ENCODE results near the gene RINL.

RINL gene, protein sequence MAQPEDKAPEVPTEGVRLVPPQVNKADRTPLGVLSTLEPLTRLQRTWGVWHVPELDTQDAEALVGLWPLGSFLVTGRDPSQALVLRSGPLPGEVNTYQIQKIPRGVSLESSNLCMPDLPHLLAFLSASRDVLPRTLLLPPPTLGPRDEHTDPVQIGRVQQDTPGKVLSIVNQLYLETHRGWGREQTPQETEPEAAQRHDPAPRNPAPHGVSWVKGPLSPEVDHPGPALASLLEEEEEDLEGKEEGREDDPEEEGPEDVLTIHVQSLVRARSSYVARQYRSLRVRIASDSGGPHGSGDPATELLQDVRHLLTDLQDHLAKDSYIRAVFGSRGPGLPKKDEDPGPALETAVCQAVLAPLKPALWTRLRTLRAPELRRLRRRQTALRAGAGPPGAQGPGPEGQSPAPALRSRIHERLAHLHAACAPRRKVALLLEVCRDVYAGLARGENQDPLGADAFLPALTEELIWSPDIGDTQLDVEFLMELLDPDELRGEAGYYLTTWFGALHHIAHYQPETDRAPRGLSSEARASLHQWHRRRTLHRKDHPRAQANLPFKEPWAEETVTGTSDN

DNA sequence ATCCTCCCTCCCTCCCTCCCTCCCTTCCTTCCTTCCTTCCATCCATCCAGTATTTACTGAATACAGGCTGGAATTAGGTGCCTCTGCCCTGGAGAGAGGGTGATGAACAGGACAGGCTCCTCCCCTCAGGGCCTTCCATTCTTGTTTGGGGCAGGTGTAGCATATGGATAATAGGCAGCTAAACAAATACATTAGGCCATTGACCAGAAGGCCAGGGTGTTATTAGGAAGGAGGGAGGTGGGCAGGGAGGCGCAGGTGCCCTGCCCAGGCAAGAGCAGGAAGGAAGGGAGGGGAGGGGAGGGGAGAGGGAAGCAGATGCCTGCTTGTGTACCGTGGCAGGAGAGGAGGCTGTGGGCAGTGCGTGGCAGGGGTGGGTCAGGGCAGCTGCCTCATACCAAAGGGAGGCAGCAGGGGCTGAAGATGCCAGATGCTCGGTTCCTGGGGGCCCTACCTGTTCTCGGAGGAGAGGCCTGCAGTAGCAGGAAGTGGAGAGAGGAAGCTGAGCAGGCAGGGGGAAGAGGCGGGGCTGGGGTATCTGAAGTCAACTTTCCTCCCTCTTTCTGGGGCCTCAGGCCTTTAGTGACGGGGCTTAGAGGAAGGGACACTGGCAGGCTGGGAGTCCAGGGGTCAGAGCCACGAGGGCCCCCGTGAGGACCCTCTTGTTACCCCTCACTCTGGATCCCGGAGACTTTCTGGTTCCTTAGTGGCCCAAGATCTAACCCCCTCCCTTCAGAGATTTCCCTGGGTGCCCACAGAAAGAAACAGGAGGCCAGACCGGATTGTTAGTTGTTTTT, at the start of gene RINL:
Gene RINL, minus strand, starts transcription at position 495 of the 794 bp plus-strand sequence. CDS start 1,533 bp downstream, outside the sequence.
- peak; percentile 29 for DNase-seq (ENCODE audit: low spot score)

DNA sequence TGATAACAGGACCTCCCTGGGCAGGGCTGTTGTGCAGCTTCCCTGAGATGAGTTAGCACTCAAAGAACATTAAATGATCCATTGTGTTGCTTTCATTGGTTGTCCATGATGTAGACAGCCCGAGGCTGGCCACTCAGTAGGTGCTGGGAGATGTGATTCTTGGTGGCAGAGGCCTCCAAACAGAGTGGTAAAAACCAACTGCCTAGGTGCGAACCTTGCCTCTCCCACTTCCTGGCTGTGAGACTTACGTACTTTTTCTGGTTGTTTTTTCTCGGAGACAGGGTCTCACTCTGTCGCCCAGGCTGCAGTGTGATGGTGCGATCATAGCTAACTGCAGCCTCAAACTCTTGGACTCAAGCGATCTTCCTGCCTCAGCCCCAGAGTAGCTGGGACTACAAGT, 46.3 kb upstream of the RINL start:
- DNase-seq (ENCODE audit: low spot score) = no peak

DNA sequence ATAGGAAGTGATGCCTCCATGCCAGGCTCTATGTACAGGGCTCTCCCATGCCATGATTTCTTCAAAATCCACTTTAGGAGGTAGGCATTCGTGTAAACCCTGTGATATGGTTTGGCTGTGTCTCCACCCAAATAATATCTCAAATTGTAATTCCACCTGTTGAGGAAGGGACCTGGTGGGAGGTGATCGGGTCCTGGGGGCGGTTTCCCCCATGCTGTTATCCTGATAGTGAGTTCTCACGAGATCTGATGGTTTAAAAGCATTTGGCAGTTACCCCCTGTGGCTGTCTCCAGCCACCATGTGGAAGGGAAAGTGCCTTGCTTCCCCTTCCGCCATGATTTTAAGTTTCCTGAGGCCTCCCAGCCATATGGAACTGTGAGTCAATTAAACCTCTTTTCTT, 44.4 kb upstream of the RINL start:
- DNase-seq (ENCODE audit: low spot score) = no peak

DNA sequence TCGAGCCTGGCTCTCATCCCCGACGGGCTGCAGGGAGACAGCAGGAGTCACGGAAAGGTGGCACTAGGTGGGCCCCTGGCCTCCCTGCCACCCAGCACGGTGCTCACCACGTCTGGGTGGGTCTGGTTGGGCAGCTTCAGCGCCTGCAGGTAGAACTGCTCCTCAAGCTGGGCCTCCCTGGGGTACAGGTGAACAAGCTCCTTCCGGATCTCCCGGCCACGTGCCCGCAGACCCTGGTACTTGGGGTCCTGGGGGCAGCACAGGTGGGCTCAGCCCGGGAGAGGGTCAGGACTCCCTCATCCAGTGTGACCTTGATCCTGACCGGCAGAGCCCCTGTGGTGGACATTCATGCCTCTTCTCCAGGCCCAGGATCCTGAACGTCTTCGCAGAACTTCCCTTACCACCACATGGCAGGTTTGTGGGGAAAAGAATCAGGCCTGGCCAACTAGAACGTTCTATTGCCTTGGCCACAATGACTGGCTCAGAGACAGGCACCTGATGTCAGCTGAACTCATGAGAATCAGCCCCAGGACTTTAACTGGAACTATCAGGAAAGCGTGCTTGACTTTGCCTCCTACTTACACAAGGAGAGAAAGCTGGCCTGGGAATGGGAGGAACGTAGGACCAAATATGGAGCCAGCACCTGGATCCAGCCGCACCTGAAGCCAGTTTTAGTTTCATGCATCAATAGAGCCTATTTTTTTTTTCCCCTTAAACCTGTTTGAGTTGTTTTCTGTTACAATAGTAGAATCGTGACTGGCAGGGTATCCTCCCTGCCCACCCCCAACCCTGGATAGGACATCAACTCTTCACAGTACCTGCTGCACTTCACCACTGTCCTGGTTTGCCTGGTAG, 43.6 kb upstream of the RINL start:
- DNase-seq (ENCODE audit: low spot score) = no peak

DNA sequence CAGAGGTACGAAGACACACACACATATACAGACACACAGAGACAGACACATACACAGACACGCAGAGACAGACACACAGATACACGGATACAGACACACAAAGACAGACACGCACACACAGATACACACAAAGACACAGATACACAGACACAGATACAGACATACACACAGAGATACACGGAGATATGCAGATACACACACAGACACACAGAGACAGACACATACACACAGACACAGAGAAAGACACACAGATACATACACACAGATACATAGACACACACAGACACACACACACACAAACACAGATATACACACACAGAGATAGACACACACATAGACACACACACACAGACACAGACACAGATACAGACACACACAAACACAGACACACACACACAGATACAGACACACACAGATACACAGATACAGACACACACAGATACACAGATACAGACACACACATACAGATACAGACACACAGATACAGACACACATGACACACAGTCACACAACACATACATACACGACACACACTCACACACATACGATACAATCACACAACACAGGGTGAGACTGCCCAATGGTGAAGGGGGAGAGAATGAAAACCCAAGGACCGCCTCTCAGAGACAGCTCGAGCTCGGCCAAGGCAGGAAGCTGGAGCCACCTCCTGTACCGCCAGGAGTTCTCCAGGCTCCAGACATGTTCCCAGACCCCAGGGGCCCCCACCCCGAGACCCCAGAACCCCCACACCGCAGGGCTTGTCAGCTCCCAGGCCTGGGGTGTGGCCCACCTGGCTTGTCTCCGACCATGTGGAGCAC, 42.7 kb upstream of the RINL start:
- DNase-seq (ENCODE audit: low spot score) = peak; percentile 27

DNA sequence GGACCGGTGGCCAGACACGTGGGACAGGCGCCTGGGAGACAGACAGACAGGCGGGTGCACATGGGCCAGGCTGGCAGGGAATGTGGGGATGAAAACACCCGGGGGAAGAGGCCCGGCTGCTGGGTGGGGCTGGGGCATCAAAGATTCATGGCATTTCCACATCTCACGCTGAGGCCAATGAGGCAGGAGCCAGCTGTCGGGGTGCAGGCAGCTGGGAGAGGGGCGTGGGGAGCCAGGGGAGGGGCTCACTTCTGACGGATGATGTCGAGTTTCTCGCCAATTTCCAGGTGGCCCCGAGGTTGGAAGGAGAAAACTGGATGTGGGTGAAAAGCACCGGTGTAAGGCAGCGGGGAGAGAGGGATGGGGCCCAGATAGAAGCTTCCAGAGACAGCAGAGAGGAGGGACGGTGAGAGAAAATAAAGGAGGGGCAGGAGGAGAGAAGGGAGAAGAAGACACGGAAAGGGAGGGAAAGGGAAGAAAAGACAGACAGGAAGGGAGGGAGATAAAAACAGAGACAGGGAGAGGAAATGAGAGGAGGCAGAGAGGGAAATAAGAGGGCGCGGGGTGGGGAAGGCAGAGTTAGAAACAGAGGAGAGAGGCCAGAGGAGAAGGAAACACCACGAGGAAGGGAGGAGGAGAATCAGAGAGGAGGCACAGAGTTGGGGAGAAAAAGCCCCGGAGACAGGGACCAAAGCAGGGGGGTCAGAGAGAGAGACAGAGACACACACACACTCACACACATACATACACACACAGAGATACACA, 41.9 kb upstream of the RINL start:
- no peak for DNase-seq (ENCODE audit: low spot score)

DNA sequence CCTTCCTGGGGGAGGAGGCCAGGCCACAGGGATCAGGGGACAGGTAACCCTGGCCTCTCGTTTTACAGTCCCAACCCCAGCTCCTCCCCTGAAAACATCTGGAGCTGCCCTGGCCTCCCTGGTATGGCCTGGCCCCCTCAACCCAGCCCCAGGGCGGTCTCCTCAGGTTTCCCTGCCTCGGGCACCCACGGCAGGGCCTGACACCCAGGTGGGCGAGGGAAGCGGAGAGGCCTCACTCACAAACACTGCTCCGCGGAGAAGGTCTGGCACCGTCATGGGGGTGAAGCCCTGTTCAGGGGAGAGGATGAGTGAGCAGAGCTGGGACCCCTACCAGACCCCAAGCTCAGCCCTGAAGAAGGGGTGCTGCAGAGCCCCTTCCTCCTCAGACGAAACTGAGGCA, 40.5 kb upstream of the RINL start:
- DNase-seq (ENCODE audit: low spot score) = no peak

DNA sequence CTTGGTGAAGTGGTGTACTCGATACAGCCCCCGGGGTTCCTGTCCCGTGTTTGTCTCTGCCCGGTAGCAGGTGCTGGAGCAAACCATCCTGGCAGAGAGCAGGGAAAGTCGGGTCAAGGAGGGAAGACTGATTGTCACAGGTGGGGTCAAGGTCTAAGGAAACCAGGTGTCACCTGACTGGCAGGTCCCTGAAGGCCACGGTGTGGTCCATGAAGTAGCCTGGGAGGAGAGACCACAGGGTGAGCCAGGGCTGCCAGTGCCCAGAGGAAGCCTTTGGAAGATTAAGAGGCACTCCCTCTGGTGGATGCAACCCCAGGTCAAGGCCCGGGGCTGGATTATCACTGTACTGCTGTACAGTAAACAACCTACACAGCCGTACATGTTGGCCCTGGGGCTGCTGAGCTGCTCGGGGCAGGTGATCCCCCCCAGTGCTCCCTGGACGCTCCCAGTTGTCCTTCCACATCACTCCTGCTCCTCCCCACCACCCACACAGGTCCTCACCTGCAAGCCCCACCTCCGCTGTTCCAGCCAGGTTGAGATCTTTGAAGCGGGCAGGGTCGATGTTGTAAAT, 39.9 kb upstream of the RINL start:
- peak; percentile 67 for DNase-seq (ENCODE audit: low spot score)

DNA sequence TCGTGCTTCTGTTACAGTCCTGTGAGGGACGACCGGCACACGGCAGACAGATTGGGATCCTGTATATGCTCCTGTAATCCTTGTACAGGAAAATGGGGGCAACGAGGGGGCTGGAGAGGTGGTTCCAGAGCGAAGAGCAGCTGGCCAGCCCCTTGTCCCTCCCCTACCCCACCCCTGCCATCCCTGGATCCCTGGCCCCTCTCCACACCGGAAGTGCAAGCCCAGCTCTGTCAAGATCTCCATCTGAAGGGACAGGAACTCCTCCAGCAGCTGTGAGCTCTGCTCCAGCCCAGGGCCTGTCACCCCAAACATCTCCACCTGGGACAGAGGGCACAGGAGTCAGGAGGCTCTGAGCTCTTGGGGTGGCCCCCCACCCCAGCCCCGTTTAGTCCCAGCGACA, 39.4 kb upstream of the RINL start:
- DNase-seq (ENCODE audit: low spot score) = no peak

DNA sequence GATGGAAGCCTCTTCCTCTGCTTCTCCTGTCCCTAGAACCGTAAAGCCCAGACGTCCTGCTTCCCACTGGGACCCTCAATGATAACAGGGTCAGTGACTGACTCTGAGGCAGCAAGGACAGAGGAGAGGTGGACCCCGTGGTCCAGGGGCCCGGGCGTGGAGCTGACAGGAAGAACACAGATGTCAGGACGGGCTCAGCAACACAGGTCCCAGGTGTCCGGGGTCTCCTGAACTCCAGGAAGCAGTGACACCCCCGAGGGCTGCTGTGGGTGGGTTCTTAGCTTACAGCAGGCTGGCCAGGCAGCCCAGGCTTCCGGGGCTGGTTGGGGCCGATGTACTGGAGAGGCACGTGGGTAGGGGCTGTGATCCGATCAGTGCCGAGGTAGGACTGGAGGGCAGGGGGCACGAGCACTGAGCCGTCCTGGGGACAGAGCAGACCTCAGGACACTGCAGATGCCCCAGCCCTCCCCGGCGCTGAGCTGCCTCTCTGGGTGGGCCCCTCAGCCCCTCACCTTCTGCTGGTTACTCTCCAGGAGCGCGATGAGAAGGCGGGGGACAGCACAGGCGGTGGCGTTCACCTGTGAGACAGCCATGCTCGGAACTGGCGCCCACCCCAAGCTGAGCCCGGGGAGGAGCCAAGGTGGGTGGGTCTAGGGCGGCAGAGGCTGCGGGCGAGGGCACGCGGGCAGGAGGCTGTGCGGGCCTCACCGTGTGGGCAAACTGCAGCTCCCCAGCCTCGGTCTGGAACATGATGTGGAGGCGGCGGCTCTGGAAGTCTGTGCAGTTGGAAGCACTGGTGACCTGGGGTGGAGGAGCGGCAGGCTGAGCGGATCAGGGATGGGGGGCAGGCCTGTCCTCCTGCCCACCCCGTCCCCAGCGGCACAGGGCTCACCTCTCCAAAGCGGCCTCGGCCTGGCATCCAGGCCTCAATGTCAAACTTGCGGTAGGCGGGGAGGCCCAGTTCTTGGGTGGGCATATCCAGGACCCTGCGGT, 37.5 kb upstream of the RINL start:
- DNase-seq (ENCODE audit: low spot score) = peak; percentile 22

DNA sequence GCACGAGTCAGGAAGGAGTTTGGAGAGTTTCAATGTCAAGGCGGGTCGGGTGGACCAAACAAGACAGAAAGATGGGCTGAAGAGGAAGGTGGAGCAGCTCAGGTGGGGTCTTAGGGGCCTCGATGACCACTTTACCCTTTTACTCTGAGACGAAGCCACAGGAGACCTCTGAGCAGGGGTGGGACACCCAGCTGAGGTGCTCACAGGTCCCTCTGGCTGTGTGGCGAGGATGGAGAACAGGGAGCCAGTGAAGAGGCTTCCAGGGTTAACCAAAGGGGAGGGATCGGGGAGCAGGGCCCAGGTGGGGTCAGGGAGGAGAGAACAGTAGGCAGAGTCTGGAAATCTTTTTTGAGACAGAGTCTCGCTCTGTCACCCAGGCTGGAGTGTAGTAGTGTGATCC, 35.9 kb upstream of the RINL start:
- DNase-seq (ENCODE audit: low spot score) = no peak

DNA sequence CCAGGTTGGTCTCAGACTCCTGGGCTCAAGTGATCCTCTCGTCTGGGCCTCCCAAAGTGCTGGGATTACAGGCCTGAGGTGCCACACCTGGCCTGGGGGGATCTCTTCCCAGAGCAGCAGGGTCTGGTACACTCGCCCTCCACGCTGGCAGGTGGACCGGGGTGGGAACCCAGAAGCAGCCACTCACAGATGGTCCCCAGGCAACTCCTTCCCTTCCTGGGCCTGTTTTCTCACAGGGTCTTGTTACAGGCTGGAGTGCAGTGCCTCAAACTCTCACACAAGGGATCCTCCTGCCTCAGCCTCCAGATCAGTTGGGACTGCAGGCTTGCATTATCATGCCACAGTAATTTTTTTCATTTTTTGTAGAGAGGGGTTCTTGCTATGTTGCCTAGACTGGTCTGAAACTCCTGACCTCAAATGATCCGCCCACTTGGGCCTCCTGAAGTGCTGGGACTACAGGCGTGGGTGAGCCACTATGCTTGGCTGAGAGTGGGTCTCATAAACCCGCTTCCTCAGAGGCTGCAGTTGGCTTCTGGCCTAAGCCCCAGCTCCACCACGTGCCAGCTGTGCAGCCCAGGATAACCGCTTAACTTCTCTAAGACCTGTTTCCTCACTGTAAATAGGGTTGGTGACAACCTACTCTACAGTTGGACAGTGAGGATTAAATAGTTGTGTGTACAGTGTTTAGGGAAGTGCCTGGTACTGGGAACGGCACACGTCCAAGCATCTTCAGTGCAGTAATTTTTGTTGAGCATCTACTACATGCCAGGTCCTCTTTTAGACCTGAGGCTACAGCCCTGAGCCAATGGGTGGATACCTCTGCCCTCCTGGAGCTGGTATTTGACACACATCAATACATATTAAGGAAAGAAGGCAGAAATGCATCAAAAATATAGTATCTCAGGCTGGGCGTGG, 34.8 kb upstream of the RINL start:
- DNase-seq (ENCODE audit: low spot score) = peak; percentile 57

DNA sequence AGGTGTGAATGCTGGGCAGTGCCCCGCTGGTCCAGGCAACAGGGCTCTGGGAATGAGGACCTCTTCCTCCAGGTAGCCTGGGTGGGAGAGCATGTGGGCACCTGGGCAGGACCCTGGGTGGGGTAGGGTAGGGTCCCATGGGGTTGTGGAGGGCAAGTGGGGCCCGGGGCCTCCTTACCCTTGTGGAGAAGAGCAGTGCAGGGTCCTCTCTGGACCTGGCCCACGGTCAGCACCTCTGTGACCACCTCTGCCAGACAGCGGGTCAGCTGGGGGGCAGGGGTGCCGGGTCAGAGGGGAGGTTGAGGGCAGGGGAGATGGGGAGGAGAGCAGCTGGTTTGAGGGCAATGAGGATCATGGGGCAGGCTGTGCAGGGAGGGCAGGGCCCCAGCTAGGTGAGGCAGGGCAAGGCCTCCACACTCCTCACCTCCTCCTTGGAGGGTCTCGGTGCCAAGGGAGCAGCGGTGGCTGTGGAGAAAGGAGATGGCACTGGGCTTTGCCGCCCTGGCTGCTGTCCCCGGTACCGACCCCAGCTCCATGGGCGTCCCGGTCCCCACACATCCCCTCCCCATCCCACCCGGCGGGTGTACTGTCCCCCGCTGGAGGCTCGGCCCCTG, 33.4 kb upstream of the RINL start:
- DNase-seq (ENCODE audit: low spot score) = no peak

DNA sequence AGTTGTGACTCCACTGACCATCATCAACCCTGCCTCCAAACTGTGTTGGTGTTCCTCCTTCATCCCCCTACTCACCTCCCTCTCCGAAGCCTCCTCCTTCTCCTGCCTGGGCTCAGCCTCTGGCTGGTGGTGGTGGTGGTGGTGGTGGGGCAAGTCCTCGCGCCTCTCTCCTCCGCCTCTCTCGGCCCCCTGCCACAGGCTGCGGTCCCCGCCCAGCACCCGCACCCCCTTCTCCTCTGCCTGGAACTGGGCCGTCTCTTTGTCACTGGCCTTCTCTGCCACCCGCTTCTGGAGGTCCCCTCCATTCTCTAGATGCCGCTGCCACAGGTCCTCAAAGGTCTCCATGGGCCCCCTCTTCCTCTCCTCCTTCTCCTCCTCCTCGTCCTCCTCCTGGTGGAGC, 32.4 kb upstream of the RINL start:
- no peak for DNase-seq (ENCODE audit: low spot score)

DNA sequence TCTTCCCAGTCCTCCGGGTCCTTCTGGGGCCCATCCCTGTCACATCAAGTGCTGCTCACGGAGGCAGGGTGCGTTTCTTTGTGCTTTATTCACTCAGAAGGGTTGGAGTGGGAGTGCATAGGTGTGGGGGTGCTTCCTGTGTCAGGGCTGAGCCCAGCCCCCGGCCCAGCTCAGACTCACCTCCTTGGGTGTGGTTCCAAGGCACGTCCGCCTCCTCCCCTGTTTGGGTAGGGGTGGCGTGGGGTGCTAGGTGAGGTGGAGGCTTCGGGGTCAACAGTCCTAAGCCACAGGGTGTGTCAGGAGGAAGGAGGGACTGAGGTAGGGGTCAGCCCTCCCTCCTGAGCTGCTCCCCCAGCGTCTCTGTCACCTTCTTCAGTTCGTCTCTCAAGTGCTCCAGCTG, 30.8 kb upstream of the RINL start:
- DNase-seq (ENCODE audit: low spot score) = no peak

DNA sequence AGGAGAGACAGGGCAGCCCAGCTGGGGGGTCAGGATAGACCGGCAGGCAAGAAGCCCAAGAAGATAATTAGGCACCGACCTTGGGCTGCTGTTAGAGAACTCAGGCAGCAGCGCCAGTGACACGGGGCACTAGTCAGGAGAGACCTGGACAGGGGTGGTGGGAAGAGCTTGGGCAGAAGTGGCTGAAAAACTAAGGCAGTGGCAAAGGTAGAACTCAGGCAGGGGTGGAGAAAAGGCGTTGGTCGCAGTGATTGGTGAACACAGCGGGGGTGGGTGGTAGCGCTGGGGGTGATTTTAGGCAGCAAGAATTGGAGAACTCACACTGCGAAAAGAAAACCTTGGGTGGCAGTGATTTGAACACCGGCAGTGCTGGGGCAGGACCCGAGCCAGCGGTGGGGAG, 29.6 kb upstream of the RINL start:
- DNase-seq (ENCODE audit: low spot score) = no peak

DNA sequence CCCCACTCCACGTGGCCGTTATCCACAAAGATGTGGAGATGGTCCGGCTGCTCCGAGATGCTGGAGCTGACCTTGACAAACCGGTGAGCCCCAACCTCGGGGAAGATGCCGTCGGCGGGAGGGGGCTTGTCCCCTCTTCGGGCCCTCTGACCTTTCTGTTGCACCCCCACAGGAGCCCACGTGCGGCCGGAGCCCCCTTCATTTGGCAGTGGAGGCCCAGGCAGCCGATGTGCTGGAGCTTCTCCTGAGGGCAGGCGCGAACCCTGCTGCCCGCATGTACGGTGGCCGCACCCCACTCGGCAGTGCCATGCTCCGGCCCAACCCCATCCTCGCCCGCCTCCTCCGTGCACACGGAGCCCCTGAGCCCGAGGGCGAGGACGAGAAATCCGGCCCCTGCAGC, 29.2 kb upstream of the RINL start:
- no peak for DNase-seq (ENCODE audit: low spot score)

Measured in D341Med (cell line).